H1 (cell line): ENCODE measurements around the gene RASSF4. TPM values are rescaled to one million over a fixed set of nuclear protein-coding genes. Genes with fewer than 3 reads are reported as not detected.

ENCODE experiments used
- CTCF ChIA-PET: fragments of 300-600 bp; sonication (Branson Sonifier 250); formaldehyde crosslinking; loops from one replicate; lab custom pipeline; 2021; ENCODE audit not compliant: partially characterized antibody; lab: Charles Lee
- POLR2A ChIA-PET: fragments of 300-600 bp; sonication (Branson Sonifier 250); formaldehyde crosslinking; loops from one replicate; lab custom pipeline; 2021; ENCODE audit warnings: inconsistent platforms; ENCODE audit not compliant: partially characterized antibody; lab: Charles Lee
- DNase-seq, 2 experiments: peaks; one replicate each; pipeline versions ENCODE4 v3.0.0 to v3.0.0-alpha.2; 2010 to 2022; ENCODE audit warnings: low spot score in 2 of 2, low read depth in 1 of 2, mixed read lengths in 1 of 2
- FAIRE-seq: peaks from 2 replicates; lab custom pipeline; 2011; peaks lifted over from hg19 to GRCh38; lab: Jason Lieb, UNC
- H2AFZ ChIP-seq: 2 replicates; pipeline ENCODE4 v1.8.1; 2012; ENCODE audit warnings: low read length, inconsistent platforms
- H2AK5ac ChIP-seq: 2 replicates; pipeline ENCODE4 v1.6.1; 2013; ENCODE audit warnings: low read depth, low read length
- H2BK120ac ChIP-seq: replicated peaks from 2 replicates; pipeline ENCODE3; 2013; ENCODE audit warnings: low read depth, low read length, inconsistent platforms
- H2BK12ac ChIP-seq: 2 replicates; pipeline ENCODE4 v1.6.1; 2013; ENCODE audit warnings: low read depth, low read length
- H2BK15ac ChIP-seq: 2 replicates; pipeline ENCODE4 v1.6.1; 2013; ENCODE audit warnings: low read length
- H2BK20ac ChIP-seq: 2 replicates; pipeline ENCODE4 v1.6.1; 2013; ENCODE audit warnings: low read length
- H2BK5ac ChIP-seq: 2 replicates; pipeline ENCODE4 v1.6.1; 2013; ENCODE audit warnings: low read depth, low read length
- H3K14ac ChIP-seq: 2 replicates; pipeline ENCODE4 v1.6.1; 2013; ENCODE audit warnings: inconsistent platforms; ENCODE audit not compliant: insufficient read length
- H3K18ac ChIP-seq: 2 replicates; pipeline ENCODE4 v1.6.1; 2013; ENCODE audit warnings: low read length; ENCODE audit errors: extremely low read depth
- H3K23ac ChIP-seq: 2 replicates; pipeline ENCODE4 v1.6.1; 2013; ENCODE audit warnings: inconsistent platforms; ENCODE audit not compliant: insufficient read length
- H3K23me2 ChIP-seq: 2 replicates; pipeline ENCODE4 v1.6.1; 2013; ENCODE audit warnings: low read depth, low read length
- H3K27ac ChIP-seq: 2 replicates; pipeline ENCODE4 v1.6.1; 2011; ENCODE audit warnings: low read depth, low read length, inconsistent platforms
- H3K27me3 ChIP-seq, 4 experiments: replicated peaks in 1 of 4; 1 replicate in 1 of 4; 2 replicates in 3 of 4; pipeline versions ENCODE4 v1.6.1 to v1.8.1; 2011 to 2013; ENCODE audit warnings: low read length in 3 of 4, mild to moderate bottlenecking in 3 of 4, inconsistent platforms in 2 of 4, mixed read lengths in 2 of 4, moderate library complexity in 1 of 4; ENCODE audit not compliant: control insufficient read depth in 3 of 4, insufficient read depth in 3 of 4; ENCODE audit errors: extremely low read depth in 1 of 4
- H3K36me3 ChIP-seq, 4 experiments: 2 replicates each; pipeline versions ENCODE4 v1.6.1 to v1.8.1; 2011 to 2013; ENCODE audit warnings: mild to moderate bottlenecking in 4 of 4, low read length in 3 of 4, moderate library complexity in 2 of 4, control low read depth in 1 of 4, inconsistent platforms in 1 of 4; ENCODE audit not compliant: insufficient read depth in 4 of 4, control insufficient read depth in 2 of 4
- H3K4ac ChIP-seq: replicated peaks from 2 replicates; pipeline ENCODE3; 2013; ENCODE audit warnings: low read length, low read depth, mixed read lengths, inconsistent platforms; ENCODE audit not compliant: insufficient read length
- H3K4me1 ChIP-seq, 4 experiments: replicated peaks in 1 of 4; 1 replicate in 1 of 4; 2 replicates in 3 of 4; pipeline versions ENCODE4 v1.6.1 to v1.8.1; 2011 to 2013; ENCODE audit warnings: low read length in 3 of 4, inconsistent platforms in 2 of 4, mixed read lengths in 1 of 4; ENCODE audit not compliant: insufficient read depth in 4 of 4, control insufficient read depth in 3 of 4
- H3K4me2 ChIP-seq, 2 experiments: 2 replicates each; pipeline versions ENCODE4 v1.6.1 to v1.8.1; 2011 to 2013; ENCODE audit warnings: low read depth in 2 of 2, low read length in 2 of 2, control low read depth in 1 of 2, inconsistent platforms in 1 of 2, mild to moderate bottlenecking in 1 of 2; ENCODE audit not compliant: insufficient read depth in 1 of 2
- H3K4me3 ChIP-seq, 4 experiments: fragments of 200-600, 300-600 bp in 1 of 4; sonication (generic), shearing (Covaris generic), sonication (Bioruptor Twin) in 1 of 4; 2 replicates each; pipeline versions ENCODE4 v1.5.1 to v1.8.1; 2011 to 2016; ENCODE audit warnings: low read length in 4 of 4, low read depth in 3 of 4, control low read depth in 2 of 4, inconsistent platforms in 2 of 4, mild to moderate bottlenecking in 2 of 4, mixed read lengths in 1 of 4, moderate library complexity in 1 of 4; ENCODE audit not compliant: insufficient read depth in 2 of 4; ENCODE audit errors: extremely low read depth in 1 of 4
- H3K56ac ChIP-seq: replicated peaks from 2 replicates; pipeline ENCODE3; 2013; ENCODE audit warnings: low read depth, mild to moderate bottlenecking, mixed read lengths, low read length, inconsistent platforms; ENCODE audit not compliant: insufficient read length
- H3K79me1 ChIP-seq: 2 replicates; pipeline ENCODE4 v1.6.1; 2013; ENCODE audit warnings: low read depth, low read length, control low read depth
- H3K79me2 ChIP-seq, 2 experiments: 2 replicates each; pipeline versions ENCODE4 v1.6.1 to v1.8.1; 2012 to 2013; ENCODE audit warnings: low read length in 2 of 2, mild to moderate bottlenecking in 2 of 2, inconsistent platforms in 1 of 2; ENCODE audit not compliant: insufficient read depth in 2 of 2, control insufficient read depth in 1 of 2
- H3K9ac ChIP-seq, 4 experiments: replicated peaks in 1 of 4; 1 replicate in 1 of 4; 2 replicates in 3 of 4; pipeline versions ENCODE4 v1.6.1 to v1.8.1; 2011 to 2013; ENCODE audit warnings: low read depth in 3 of 4, low read length in 3 of 4, control low read depth in 2 of 4, mild to moderate bottlenecking in 2 of 4, moderate library complexity in 2 of 4, inconsistent platforms in 1 of 4; ENCODE audit errors: extremely low read depth in 1 of 4
- H3K9me3 ChIP-seq, 2 experiments: 2 replicates each; pipeline versions ENCODE4 v1.6.1 to v1.8.1; 2012 to 2013; ENCODE audit warnings: mild to moderate bottlenecking in 2 of 2, moderate library complexity in 2 of 2, control low read depth in 1 of 2, inconsistent platforms in 1 of 2, low read depth in 1 of 2, low read length in 1 of 2, mixed read lengths in 1 of 2; ENCODE audit not compliant: insufficient read depth in 2 of 2
- H4K20me1 ChIP-seq, 2 experiments: replicated peaks in 1 of 2; 2 replicates each; pipeline versions ENCODE3 to v1.8.1; 2011 to 2013; ENCODE audit warnings: inconsistent platforms in 2 of 2, low read length in 2 of 2, mild to moderate bottlenecking in 1 of 2; ENCODE audit not compliant: insufficient read depth in 2 of 2, control insufficient read depth in 1 of 2
- H4K5ac ChIP-seq: 2 replicates; pipeline ENCODE4 v1.6.1; 2013; ENCODE audit warnings: low read length, low read depth, mixed read lengths, inconsistent platforms; ENCODE audit not compliant: insufficient read length
- H4K8ac ChIP-seq: 2 replicates; pipeline ENCODE4 v1.8.0; 2013; ENCODE audit warnings: mild to moderate bottlenecking, moderate library complexity, low read length, inconsistent platforms; ENCODE audit not compliant: insufficient read depth; ENCODE audit errors: extremely low read depth
- H4K91ac ChIP-seq: replicated peaks from 2 replicates; pipeline ENCODE3; 2013; ENCODE audit warnings: low read length, mixed read lengths, inconsistent platforms; ENCODE audit not compliant: insufficient read length
- CHD1 ChIP-seq: IDR thresholded peaks from 2 replicates; pipeline ENCODE4 v1.6.1; 2012; ENCODE audit warnings: low read depth, low read length, improper control_type of control experiment
- CREB1 ChIP-seq: IDR thresholded peaks from 2 replicates; pipeline ENCODE4 v1.6.1; 2012; ENCODE audit warnings: inconsistent platforms
- EP300 ChIP-seq, 2 experiments: IDR thresholded peaks; 1 replicate in 1 of 2; 2 replicates in 1 of 2; pipeline ENCODE4 v1.6.1; 2011 to 2012; ENCODE audit warnings: low read depth in 2 of 2, low read length in 2 of 2, mild to moderate bottlenecking in 2 of 2, borderline replicate concordance in 1 of 2, inconsistent platforms in 1 of 2, moderate library complexity in 1 of 2
- EZH2 ChIP-seq: fragments of 200-600 bp; sonication (generic); IDR thresholded peaks from 2 replicates; pipeline ENCODE4 v1.7.1; 2012; ENCODE audit warnings: low read depth, mild to moderate bottlenecking, moderate library complexity, low read length, inconsistent platforms; ENCODE audit not compliant: severe bottlenecking
- FOSL1 ChIP-seq: IDR thresholded peaks from 2 replicates; pipeline ENCODE4 v1.6.1; 2011; ENCODE audit warnings: mild to moderate bottlenecking, low read depth, low read length, moderate library complexity; ENCODE audit not compliant: insufficient read depth
- GTF2F1 ChIP-seq: IDR thresholded peaks from 2 replicates; pipeline ENCODE4 v1.6.1; 2012; ENCODE audit warnings: low read depth, low read length, improper control_type of control experiment, borderline replicate concordance
- PHF8 ChIP-seq: fragments of 200-600 bp; sonication (generic); conservative IDR thresholded peaks from 2 replicates; pipeline ENCODE4 v1.7.1; 2012; ENCODE audit warnings: low read depth, mild to moderate bottlenecking, inconsistent platforms, low read length, moderate library complexity
- POLR2AphosphoS5 ChIP-seq: IDR thresholded peaks from 2 replicates; pipeline ENCODE4 v1.6.1; 2011; ENCODE audit warnings: low read depth, low read length
- RFX5 ChIP-seq: IDR thresholded peaks from 2 replicates; pipeline ENCODE4 v1.6.1; 2011; ENCODE audit warnings: low read depth, low read length, improper control_type of control experiment, borderline replicate concordance
- SAP30 ChIP-seq: fragments of 300-600 bp; sonication (generic); IDR thresholded peaks from 2 replicates; pipeline ENCODE4 v1.7.1; 2012; ENCODE audit warnings: low read length, moderate library complexity, mild to moderate bottlenecking, inconsistent platforms; ENCODE audit not compliant: insufficient read depth, insufficient replicate concordance
- SIX5 ChIP-seq: IDR thresholded peaks from 2 replicates; pipeline ENCODE4 v1.6.1; 2011; ENCODE audit warnings: mild to moderate bottlenecking, low read depth, low read length
- TAF7 ChIP-seq: optimal IDR thresholded peaks from 2 replicates; pipeline ENCODE3; 2011; ENCODE audit warnings: low read depth, mild to moderate bottlenecking, inconsistent platforms, low read length, moderate library complexity, borderline replicate concordance
- polyA plus RNA-seq, 7 experiments: library from polyadenylated mRNA; depleted of rRNA in 3 of 7; stranded (reverse) in 5 of 7; unstranded in 2 of 7; fragments of >200 nt in 5 of 7; fragments of 200-250 nt in 2 of 7; gene quantifications; 1 replicate in 5 of 7; 2 replicates in 1 of 7; 4 replicates in 1 of 7; pipeline versions ENCODE4 v1.2.1 to v1.2.3, GENCODE V29; 2011 to 2013; ENCODE audit warnings: missing spikeins in 2 of 7, mixed read lengths in 2 of 7
- total RNA-seq: library from RNA; stranded (reverse); fragmentation: NEBNext Ultra II Directional; extraction: Animal tissue kit (Norgen Biotek cat#: 25700); gene quantifications from 2 replicates; pipeline ENCODE4 v1.2.1, GENCODE V29; 2021
- TF ChIP-seq, protein P1 (sequence below): IDR thresholded peaks from 2 replicates; pipeline ENCODE4 v1.6.1; 2012; ENCODE audit warnings: inconsistent platforms
- TF ChIP-seq, protein P2 (sequence below): IDR thresholded peaks from 2 replicates; pipeline ENCODE4 v1.6.1; 2012; ENCODE audit warnings: inconsistent platforms

The RASSF4 gene
- total and polyA plus RNA-seq, 2 of the 8 experiments (the other 6 are each of a cell fraction or from before 2014, with no cell fraction given), result 14.3 to 14.5 TPM

DNA sequence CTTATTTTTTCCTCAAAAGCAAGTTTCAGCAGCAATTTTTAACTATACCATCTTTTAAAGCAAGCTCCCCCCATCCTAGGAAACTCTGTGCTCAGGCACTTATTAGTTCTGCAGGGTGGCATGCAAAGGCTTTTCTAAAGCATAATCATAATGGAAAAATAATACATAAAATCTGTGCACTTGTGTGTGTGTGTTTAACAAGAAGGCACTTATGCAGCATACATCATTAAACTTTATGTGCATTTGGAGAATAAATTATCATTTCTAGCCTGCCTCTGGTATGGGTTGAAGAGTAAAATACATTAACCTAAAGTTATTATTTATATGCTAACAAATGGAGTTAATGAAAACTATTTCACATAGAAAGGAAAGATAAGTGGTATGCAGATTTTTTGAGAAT is 5.6 kb upstream of the RASSF4 start:
- H4K20me1 ChIP-seq, result no peaks in the 10 kb centered on the region
- H3K4me2 ChIP-seq, result no peak overlapping the region
- H3K79me2 ChIP-seq, result no peaks in the 10 kb centered on the region
- no peak overlapping the region for H4K5ac ChIP-seq
- POLR2A ChIA-PET, result interaction anchor here (2.6 kb wide), 1 partner anchor 9 kb away, joined by 14 read pairs; no protein-coding TSS in a partner anchor
- H3K36me3 ChIP-seq, result no peaks in the 10 kb centered on the region
- FAIRE-seq (no peak), DNase-seq (no peak)
- CTCF ChIA-PET, result interaction anchor here (0.7 to 13.4 kb wide), 8 partner anchors 12 to 89 kb away, joined by 3 to 143 read pairs (median 4); partner anchors contain the start of gene DEPP1
- no peak overlapping the region for H2AFZ ChIP-seq
- no peak overlapping the region for H2BK15ac ChIP-seq
- H3K27ac ChIP-seq, result no peak overlapping the region
- no peak overlapping the region for H3K56ac ChIP-seq
- H3K23ac ChIP-seq, result no peak overlapping the region
- no peak overlapping the region for H2BK12ac ChIP-seq
- no peak overlapping the region for H4K91ac ChIP-seq
- H4K8ac ChIP-seq, result no peak overlapping the region
- no peak overlapping the region for H2BK5ac ChIP-seq
- no peak overlapping the region for H3K18ac ChIP-seq
- H2BK120ac ChIP-seq, result no peak overlapping the region
- no peak overlapping the region for H2BK20ac ChIP-seq
- no peaks in the 10 kb centered on the region for H3K9me3 ChIP-seq
- no peak overlapping the region for H3K14ac ChIP-seq
- no peak overlapping the region for H3K4ac ChIP-seq
- H3K4me3 ChIP-seq, result no peak overlapping the region
- no peak overlapping the region for H3K9ac ChIP-seq
- peaks cover 4% of the 10 kb centered on the region for H3K23me2 ChIP-seq
- no peak overlapping the region for H2AK5ac ChIP-seq
- H3K79me1 ChIP-seq, result no peaks in the 10 kb centered on the region
- peaks cover 0 to 10% (median under 1%) of the 10 kb centered on the region in 4 experiments; a peak in 2 of 7 replicates for H3K4me1 ChIP-seq
- H3K27me3 ChIP-seq, result no peaks in the 10 kb centered on the region; a peak in 1 of 7 replicates
- TF ChIP-seq, protein P1, sequence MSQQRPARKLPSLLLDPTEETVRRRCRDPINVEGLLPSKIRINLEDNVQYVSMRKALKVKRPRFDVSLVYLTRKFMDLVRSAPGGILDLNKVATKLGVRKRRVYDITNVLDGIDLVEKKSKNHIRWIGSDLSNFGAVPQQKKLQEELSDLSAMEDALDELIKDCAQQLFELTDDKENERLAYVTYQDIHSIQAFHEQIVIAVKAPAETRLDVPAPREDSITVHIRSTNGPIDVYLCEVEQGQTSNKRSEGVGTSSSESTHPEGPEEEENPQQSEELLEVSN, result no peak
- TF ChIP-seq EZH2, result no peak
- TF ChIP-seq CHD1, result no peak
- TF ChIP-seq FOSL1, result no peak
- TF ChIP-seq, protein P2, sequence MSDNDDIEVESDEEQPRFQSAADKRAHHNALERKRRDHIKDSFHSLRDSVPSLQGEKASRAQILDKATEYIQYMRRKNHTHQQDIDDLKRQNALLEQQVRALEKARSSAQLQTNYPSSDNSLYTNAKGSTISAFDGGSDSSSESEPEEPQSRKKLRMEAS, result no peak
- no peak for TF ChIP-seq POLR2AphosphoS5
- no peak for TF ChIP-seq TAF7
- TF ChIP-seq RFX5, result no peak
- no peak for TF ChIP-seq SIX5
- no peak for TF ChIP-seq GTF2F1
- TF ChIP-seq EP300 (IDR thresholded peaks at IDR 0.05; ENCODE audit: borderline replicate concordance in 1 of 2, low read depth in 2 of 2, low read length in 2 of 2), result no peak
- TF ChIP-seq SAP30, result no peak
- no peak for TF ChIP-seq PHF8
- TF ChIP-seq CREB1, result no peak
